NT2/D1 (cell line): ENCODE results near the gene STAP2.

ENCODE experiments used
- DNase-seq: peaks from one replicate; pipeline ENCODE4 v3.0.0-alpha.2; 2011; ENCODE audit warnings: low read depth, low spot score
- H3K27me3 ChIP-seq: 2 replicates; pipeline ENCODE4 v1.6.0; 2011; ENCODE audit warnings: mild to moderate bottlenecking; ENCODE audit not compliant: insufficient read length, insufficient read depth
- H3K36me3 ChIP-seq: 2 replicates; pipeline ENCODE4 v1.6.1; 2011; ENCODE audit warnings: mild to moderate bottlenecking, low read length, mixed read lengths; ENCODE audit not compliant: insufficient read depth, insufficient read length
- H3K4me1 ChIP-seq: 2 replicates; pipeline ENCODE4 v1.5.1; 2011; ENCODE audit not compliant: insufficient read depth, insufficient read length
- H3K4me3 ChIP-seq: 2 replicates; pipeline ENCODE4 v1.5.1; 2011; ENCODE audit warnings: low read depth; ENCODE audit not compliant: insufficient read length
- H3K9ac ChIP-seq: 2 replicates; pipeline ENCODE4 v1.6.0; 2011; ENCODE audit warnings: low read depth; ENCODE audit not compliant: insufficient read length
- H3K9me3 ChIP-seq: 2 replicates; pipeline ENCODE4 v1.5.1; 2011; ENCODE audit warnings: mild to moderate bottlenecking, low read length; ENCODE audit not compliant: insufficient read depth
- SUZ12 ChIP-seq: IDR thresholded peaks from 2 replicates; pipeline ENCODE4 v1.6.1; 2011; ENCODE audit not compliant: insufficient read length, insufficient read depth; ENCODE audit errors: extremely low read depth
- YY1 ChIP-seq: IDR thresholded peaks from 2 replicates; pipeline ENCODE4 v1.6.1; 2011; ENCODE audit not compliant: insufficient read length, insufficient read depth
- ZNF274 ChIP-seq: IDR thresholded peaks from 2 replicates; pipeline ENCODE4 v1.6.1; 2011; ENCODE audit warnings: mild to moderate bottlenecking, low read depth, low read length

Gene STAP2

GRCh38 chr19:4310247-4311121 is 28.1 kb downstream of the STAP2 start:
- Histone ChIP-seq H3K4me3 (no peak overlapping the region), H3K9me3 (peaks cover 7% of the 10 kb centered on the region; the same call in 1 of the 2 replicates), H3K4me1 (peaks cover 7% of the 10 kb centered on the region), H3K36me3 (peaks cover 32% of the 10 kb centered on the region), H3K27me3 (no peaks in the 10 kb centered on the region), H3K9ac (no peak overlapping the region)
- no peak for DNase-seq
- TF ChIP-seq YY1: no peak
- TF ChIP-seq SUZ12: no peak
- TF ChIP-seq ZNF274: no peak

GRCh38 chr19:4305659-4306058 is 33.0 kb downstream of the STAP2 start:
- Histone ChIP-seq H3K9ac (peak overlapping the region; percentile 51), H3K27me3 (no peaks in the 10 kb centered on the region), H3K4me3 (no peak overlapping the region), H3K9me3 (peaks cover 3% of the 10 kb centered on the region; the same call in 1 of the 2 replicates), H3K36me3 (peaks cover 20% of the 10 kb centered on the region), H3K4me1 (peaks cover 14% of the 10 kb centered on the region)
- TF ChIP-seq ZNF274: no peak
- no peak for TF ChIP-seq YY1
- no peak for TF ChIP-seq SUZ12
- DNase-seq: no peak

- Histone ChIP-seq H3K4me3 (peak overlapping the region; percentile 11), H3K36me3 (peaks cover 15% of the 10 kb centered on the region), H3K27me3 (no peaks in the 10 kb centered on the region), H3K4me1 (peaks cover 14% of the 10 kb centered on the region), H3K9me3 (no peaks in the 10 kb centered on the region), H3K9ac (no peak overlapping the region)
- DNase-seq: no peak
- TF ChIP-seq YY1 (no peak), SUZ12 (no peak), ZNF274 (no peak)
Measured at GRCh38 chr19:4305257-4305612, 33.4 kb downstream of the STAP2 start.

- H3K9ac ChIP-seq: no peak within 1 kb of the TSS
- H3K4me3 ChIP-seq: peak within 1 kb of the TSS; percentile 21
- H3K4me1 ChIP-seq: peaks cover 14% of the 10 kb centered on the region
- no peak for DNase-seq
- H3K9me3 ChIP-seq: no peaks in the 10 kb centered on the region
- peaks cover 13% of the 10 kb centered on the region for H3K36me3 ChIP-seq
- H3K27me3 ChIP-seq: no peaks in the 10 kb centered on the region
- TF ChIP-seq SUZ12: no peak
- no peak for TF ChIP-seq YY1
- no peak for TF ChIP-seq ZNF274
Measured at GRCh38 chr19:4304538-4305256, 33.9 kb downstream of the STAP2 start, which contains the start of gene FSD1. FSD1 (plus strand) TSS chr19:4304598; CDS start chr19:4304747, 149 bp downstream.

- H3K9ac ChIP-seq: no peak overlapping the region
- DNase-seq: no peak
- peaks cover 13% of the 10 kb centered on the region for H3K36me3 ChIP-seq
- H3K9me3 ChIP-seq: no peaks in the 10 kb centered on the region
- peaks cover 14% of the 10 kb centered on the region for H3K4me1 ChIP-seq
- no peaks in the 10 kb centered on the region for H3K27me3 ChIP-seq
- H3K4me3 ChIP-seq: no peak overlapping the region
- no peak for TF ChIP-seq YY1
- no peak for TF ChIP-seq ZNF274
- TF ChIP-seq SUZ12: no peak
Measured at GRCh38 chr19:4303819-4304537, 34.6 kb downstream of the STAP2 start.

- no peaks in the 10 kb centered on the region for H3K9me3 ChIP-seq
- H3K4me3 ChIP-seq: no peak within 1 kb of the TSS
- H3K36me3 ChIP-seq: peaks cover 8% of the 10 kb centered on the region
- TF ChIP-seq ZNF274 (no peak), YY1 (no peak), SUZ12 (no peak)
- no peak for DNase-seq
- H3K4me1 ChIP-seq: peaks cover 14% of the 10 kb centered on the region
- no peaks in the 10 kb centered on the region for H3K27me3 ChIP-seq
- H3K9ac ChIP-seq: peak within 1 kb of the TSS; percentile 62
Measured at GRCh38 chr19:4302243-4302640, 36.4 kb downstream of the STAP2 start, which contains the start of gene TMIGD2. TMIGD2 (minus strand) TSS chr19:4302389; CDS start chr19:4302385, 4 bp downstream.
